Keratinocyte (primary cell): ENCODE measurements around the gene RHOA.

ENCODE experiments used
- CTCF ChIP-seq, 3 experiments: IDR thresholded peaks in 1 of 3; conservative IDR thresholded peaks in 1 of 3; optimal IDR thresholded peaks in 1 of 3; 2 replicates in 2 of 3; 3 replicates in 1 of 3; pipeline versions ENCODE3 to v1.5.1; 2011; ENCODE audit warnings: low read length in 3 of 3, mild to moderate bottlenecking in 3 of 3, moderate library complexity in 2 of 3, control low read depth in 1 of 3, inconsistent platforms in 1 of 3; ENCODE audit not compliant: insufficient read depth in 2 of 3; ENCODE audit errors: extremely low read depth in 1 of 3
- EZH2 ChIP-seq: IDR thresholded peaks from one replicate; pipeline ENCODE4 v1.6.1; 2012; ENCODE audit warnings: inconsistent platforms, mild to moderate bottlenecking, low read length, moderate library complexity

DNA sequence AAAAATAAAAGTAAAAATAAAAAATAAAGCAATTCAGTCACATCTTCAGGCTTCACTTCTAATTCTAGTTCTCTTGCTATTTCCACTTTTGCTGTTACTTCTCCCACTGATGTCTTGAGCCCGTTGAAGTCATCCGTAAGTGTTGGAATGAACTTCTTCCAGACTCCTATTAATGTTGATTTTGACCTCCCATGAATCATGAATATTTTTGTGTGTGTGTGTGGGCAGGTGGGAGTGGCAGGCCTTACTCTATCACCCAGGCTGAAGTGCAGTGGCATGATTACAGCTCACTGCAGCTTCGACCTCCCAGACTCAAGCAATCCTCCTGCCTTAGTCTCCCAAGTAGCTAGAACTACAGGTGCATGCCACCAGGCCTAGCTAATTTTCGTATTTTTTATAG is 82.6 kb downstream of the RHOA start:
- no peak for TF ChIP-seq CTCF (optimal IDR thresholded peaks at IDR 0.05 in 1 of 3, IDR thresholded peaks at IDR 0.05 in 1 of 3, conservative IDR thresholded peaks at IDR 0.05 in 1 of 3; ENCODE audit: extremely low read depth in 1 of 3, insufficient read depth in 2 of 3, low read length in 3 of 3)
- TF ChIP-seq EZH2: no peak
